SH-SY5Y (cell line): ENCODE data around the gene BEX2.

Experiments used
- GATA2 ChIP-seq: IDR thresholded peaks from 2 replicates; pipeline ENCODE4 v1.6.1; 2011; ENCODE audit warnings: mild to moderate bottlenecking, low read depth, low read length
- GATA3 ChIP-seq: IDR thresholded peaks from 2 replicates; pipeline ENCODE4 v1.6.1; 2011; ENCODE audit warnings: low read depth, mild to moderate bottlenecking, low read length, moderate library complexity

BEX2 gene

GRCh38 chrX:103310555-103311398 is at the start of gene BEX2:
TSS of gene BEX2 (minus strand) at chrX:103310990. CDS start at chrX:103309976, 1,014 bp downstream.
- TF ChIP-seq GATA2 (no peak), GATA3 (no peak)

DNA sequence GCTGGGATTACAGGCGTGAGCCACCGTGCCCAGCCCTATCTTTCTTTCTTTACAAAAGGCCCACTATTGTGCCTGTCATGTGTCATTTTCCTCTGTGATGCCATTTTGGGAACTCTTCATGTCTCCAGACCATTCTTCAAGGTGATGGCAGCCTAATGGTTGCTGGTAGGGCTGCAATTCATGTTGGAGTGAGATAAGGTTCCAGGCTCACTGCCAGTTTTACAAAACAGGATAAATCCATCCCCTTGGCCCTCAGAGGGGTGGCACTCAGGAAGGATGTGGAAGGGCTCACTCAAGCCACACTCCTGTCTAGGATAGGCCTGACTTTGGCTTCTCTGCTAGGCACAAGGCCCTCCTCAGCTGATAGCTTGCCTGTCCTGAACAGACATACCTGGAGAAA is 49.3 kb upstream of the BEX2 start:
- TF ChIP-seq GATA3 (no peak), GATA2 (no peak)

GRCh38 chrX:103357871-103358270 is 47.1 kb upstream of the BEX2 start:
- TF ChIP-seq GATA2 (no peak), GATA3 (no peak)

- TF ChIP-seq GATA2 (no peak), GATA3 (no peak)
These were observed 46.1 kb upstream of the BEX2 start for GRCh38 chrX:103356858-103357257.

- TF ChIP-seq GATA3 (no peak), GATA2 (no peak)
These were observed 45.5 kb upstream of the BEX2 start, which contains the start of gene TCEAL9 for GRCh38 chrX:103356130-103356798. TSS of gene TCEAL9 (plus strand) at chrX:103356506. CDS start at chrX:103357685, 1,179 bp downstream.

DNA sequence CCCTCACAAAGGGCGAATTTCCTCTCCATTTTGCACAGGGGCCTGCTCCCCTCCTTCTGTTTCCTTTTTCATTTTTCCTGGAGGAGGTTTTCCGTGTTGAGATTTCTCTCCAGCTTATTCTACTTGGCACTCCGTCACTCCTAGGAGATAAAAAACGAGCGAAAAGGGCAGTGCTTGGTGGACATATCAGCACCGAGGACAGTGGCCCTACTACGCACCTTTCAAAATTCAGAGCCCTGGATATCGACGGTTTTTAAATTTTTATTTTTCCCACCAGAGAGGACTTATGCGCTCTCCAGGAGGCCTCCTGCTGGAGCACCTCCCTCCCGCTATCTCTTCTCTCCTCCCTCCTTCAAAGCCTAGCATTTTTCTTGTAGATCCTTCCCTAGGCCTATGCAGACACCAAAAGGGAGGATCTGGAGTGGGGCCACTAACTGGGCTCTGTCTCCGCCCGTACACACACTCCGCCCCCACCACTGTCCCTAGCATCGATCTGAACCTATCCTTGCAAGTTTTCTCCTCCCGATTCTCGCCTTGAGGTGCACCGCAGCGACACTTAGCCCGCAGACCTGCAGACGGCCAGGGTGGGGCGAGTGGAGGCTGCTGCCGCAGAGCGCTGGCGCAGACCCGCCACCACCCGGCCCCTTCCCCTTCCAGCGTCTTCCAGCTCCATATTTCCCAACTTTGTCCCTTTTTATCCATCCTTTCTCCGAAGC is 37.0 kb upstream of the BEX2 start:
- TF ChIP-seq GATA3 (no peak), GATA2 (no peak)

DNA sequence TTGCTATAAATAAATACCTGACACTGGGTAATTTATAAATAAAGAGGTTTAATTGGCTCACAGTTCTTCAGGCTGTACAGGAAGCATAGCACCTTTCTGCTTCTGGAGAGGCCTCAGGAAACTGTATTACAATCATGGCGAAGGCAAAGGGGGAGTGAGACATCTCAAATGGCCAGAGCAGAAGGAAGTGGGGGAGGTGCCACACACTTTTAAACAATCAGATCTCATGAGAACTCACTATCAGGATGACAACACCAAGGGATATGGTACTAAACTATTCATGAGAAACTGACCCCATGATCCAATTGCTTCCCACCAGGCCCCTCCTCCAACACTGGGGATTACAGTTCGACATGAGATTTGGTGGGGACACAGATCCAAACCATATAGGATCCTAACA is 33.8 kb upstream of the BEX2 start:
- TF ChIP-seq GATA3: no peak
- TF ChIP-seq GATA2: no peak

- TF ChIP-seq GATA3 (no peak), GATA2 (no peak)
These were observed 32.3 kb upstream of the BEX2 start for GRCh38 chrX:103343105-103343504.

DNA sequence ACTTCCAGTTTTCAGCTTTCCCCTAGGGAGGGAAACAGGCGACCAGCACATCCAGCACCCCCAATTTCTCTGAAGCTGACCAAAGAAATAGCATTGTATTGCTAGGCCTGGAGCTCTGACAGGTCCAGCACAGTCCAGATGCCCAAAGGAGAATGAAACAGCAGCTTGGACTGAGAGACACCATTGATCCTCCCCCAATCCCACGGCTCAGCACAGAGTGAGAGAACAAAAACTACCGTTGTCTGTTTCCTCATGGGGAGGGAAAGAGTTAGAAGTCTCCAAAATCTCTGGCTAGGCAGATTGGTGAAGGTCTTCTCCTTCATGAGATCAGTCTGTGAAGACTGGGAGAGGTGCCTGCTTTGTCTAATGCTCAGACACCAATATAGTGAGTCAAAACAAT is 27.9 kb upstream of the BEX2 start:
- TF ChIP-seq GATA2 (no peak), GATA3 (no peak)

GRCh38 chrX:103330681-103331288 is 20.0 kb upstream of the BEX2 start:
- TF ChIP-seq GATA3 (no peak), GATA2 (peak; percentile 22; the same call in 1 of the 2 replicates)

DNA sequence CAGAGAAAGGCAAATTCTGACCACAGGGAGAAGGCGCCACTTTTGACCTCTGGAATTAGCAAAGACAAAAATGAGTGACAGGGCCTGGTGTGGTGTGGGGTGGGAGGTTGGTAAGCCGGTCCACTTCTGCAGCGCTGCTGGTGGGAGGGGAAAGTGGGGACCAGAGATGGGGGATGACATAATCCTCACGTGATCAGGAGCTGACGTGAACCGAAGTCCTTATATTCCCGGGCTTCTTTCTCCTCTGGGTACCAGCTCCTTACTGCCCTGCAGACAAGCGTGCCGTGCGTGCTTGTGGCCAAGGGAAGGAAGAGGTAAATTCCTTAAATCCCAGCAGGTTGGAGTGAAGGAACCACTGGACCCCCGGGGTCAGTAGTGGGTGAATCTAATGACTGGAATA is 19.2 kb upstream of the BEX2 start, which contains the start of gene TCEAL7:
TCEAL7 (plus strand) TSS at position 249 of the 400 bp plus-strand sequence. CDS start 1,165 bp downstream, outside the sequence.
- no peak for TF ChIP-seq GATA2
- TF ChIP-seq GATA3: no peak

- no peak for TF ChIP-seq GATA3
- no peak for TF ChIP-seq GATA2
These were observed 600 bp upstream of the BEX2 start for GRCh38 chrX:103311399-103311780.

DNA sequence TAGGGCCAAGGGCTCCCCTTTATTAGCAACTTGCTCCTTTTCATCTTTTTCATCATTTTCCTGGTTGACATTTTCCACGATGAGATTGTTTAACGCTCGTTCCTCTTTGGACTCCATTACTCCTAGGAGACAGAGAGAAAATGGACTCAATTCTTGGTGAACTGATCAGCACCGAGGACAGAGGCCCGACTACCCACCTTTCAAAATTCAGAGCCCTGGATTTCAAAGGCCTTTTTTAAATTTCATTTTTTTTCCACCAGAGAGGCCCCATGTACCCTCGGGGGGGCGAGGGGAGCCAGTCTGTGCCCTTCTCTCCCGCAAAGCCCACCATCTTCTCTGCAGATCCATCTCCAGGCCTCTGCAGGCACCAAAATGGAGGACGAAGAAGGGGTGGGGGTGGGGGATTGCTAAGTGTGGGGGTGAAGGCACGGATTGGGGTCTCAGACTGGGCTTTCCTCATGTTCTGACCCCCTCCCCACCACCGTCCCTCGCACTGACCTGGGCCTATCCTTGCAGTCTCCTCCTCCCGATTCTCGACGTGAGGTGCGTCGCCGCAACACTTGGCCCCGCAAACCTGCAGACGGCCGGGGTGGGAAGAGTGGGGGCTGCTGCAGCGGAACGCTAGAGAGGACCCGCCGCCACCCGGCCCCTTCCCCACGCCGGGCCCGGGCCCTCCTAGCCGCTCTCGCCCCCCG is 783 bp downstream of the BEX2 start:
- no peak for TF ChIP-seq GATA2
- no peak for TF ChIP-seq GATA3

- TF ChIP-seq GATA2 (no peak), GATA3 (no peak)
These were observed 6.1 kb downstream of the BEX2 start for GRCh38 chrX:103304705-103305104.
